Neural progenitor cell (in vitro differentiated cells): ENCODE data around the gene CHCHD6.

Experiments
- CTCF ChIP-seq: fragments of 200-600 bp; sonication (generic); IDR thresholded peaks from 2 replicates; pipeline ENCODE4 v1.5.1; 2017; ENCODE audit warnings: antibody characterized with exemption, mild to moderate bottlenecking
- EZH2 ChIP-seq: fragments of 200-600 bp; sonication (generic); IDR thresholded peaks from 2 replicates; pipeline ENCODE4 v1.6.1; 2017; ENCODE audit warnings: antibody characterized with exemption, mild to moderate bottlenecking, moderate library complexity

- TF ChIP-seq EZH2 (no peak), CTCF (no peak)
Observed at GRCh38 chr3:126968391-126969390, 264.7 kb downstream of the CHCHD6 start.
